ENCODE measurements around the gene MAPKBP1. TPM values are rescaled to one million over a fixed set of nuclear protein-coding genes. Genes with fewer than 3 reads are reported as not detected.

MAPKBP1 gene
- total RNA-seq, 1 experiment from 2014 or later: 13.7 TPM

- Mint-ChIP-seq H3K27me3 (ENCODE audit: low read depth) (peaks cover 3% of the 10 kb centered on the region), H3K9me3 (no peaks in the 10 kb centered on the region), H3K4me1 (peaks cover 8 to 16% of the 10 kb centered on the region in 2 experiments), H3K27ac (no peak overlapping the region), H3K36me3 (ENCODE audit: insufficient read depth in 1 of 3, low read depth in 3 of 3) (no peaks in the 10 kb centered on the region; a peak in 1 of 7 replicates), H3K4me3 (no peak overlapping the region)
- Histone ChIP-seq H3K27me3 (ENCODE audit: insufficient read depth, low read length) (no peaks in the 10 kb centered on the region), H3K9me3 (ENCODE audit: control insufficient read depth, low read depth, low read length) (no peaks in the 10 kb centered on the region), H3K27ac (ENCODE audit: insufficient read length, low read depth, low read length) (no peak overlapping the region), H2BK12ac (ENCODE audit: insufficient read length, low read depth, low read length) (no peak overlapping the region), H2BK120ac (ENCODE audit: low read depth, low read length, poor library complexity, severe bottlenecking) (no peak overlapping the region), H4K5ac (ENCODE audit: insufficient read length, low read depth, low read length) (no peak overlapping the region), H3K79me2 (ENCODE audit: insufficient read depth, low read length) (no peaks in the 10 kb centered on the region), H3K4ac (ENCODE audit: low read depth, low read length) (no peak overlapping the region), H4K91ac (ENCODE audit: insufficient read length, low read depth, low read length) (no peak overlapping the region), H3K23me2 (ENCODE audit: insufficient read length, low read depth, low read length, poor library complexity, severe bottlenecking) (peaks cover 3% of the 10 kb centered on the region), H2BK20ac (ENCODE audit: low read depth, low read length, poor library complexity, severe bottlenecking) (no peak overlapping the region), H3K79me1 (ENCODE audit: insufficient read depth, low read depth, low read length, poor library complexity, severe bottlenecking) (no peaks in the 10 kb centered on the region), H2AK5ac (ENCODE audit: insufficient read length, low read length) (no peak overlapping the region), H3K56ac (ENCODE audit: insufficient read length, low read depth, low read length) (no peak overlapping the region), H3T11ph (ENCODE audit: low read length) (no peak overlapping the region), H3K4me2 (ENCODE audit: insufficient read depth, insufficient read length, low read length) (no peak overlapping the region), H3K4me1 (ENCODE audit: insufficient read depth, low read length) (no peaks in the 10 kb centered on the region), H4K8ac (replicated peaks; ENCODE audit: insufficient read length, low read depth, low read length) (no peak overlapping the region), H4K20me1 (ENCODE audit: control insufficient read depth, insufficient read depth, insufficient read length) (no peaks in the 10 kb centered on the region), H2BK5ac (ENCODE audit: insufficient read length, low read length) (no peak overlapping the region), H3K18ac (ENCODE audit: insufficient read length, low read depth, low read length) (no peak overlapping the region), H3K14ac (ENCODE audit: insufficient read depth, low read length) (no peak overlapping the region), H2AFZ (ENCODE audit: low read length) (no peak overlapping the region), H3K9ac (ENCODE audit: extremely low read depth, insufficient read length, low read length) (no peak overlapping the region), H3K23ac (ENCODE audit: insufficient read length, low read depth, low read length) (no peak overlapping the region), H2BK15ac (ENCODE audit: low read depth, low read length) (no peak overlapping the region)
- no peak for TF ChIP-seq CTCF (conservative IDR thresholded peaks at IDR 0.05)
- WGBS (ENCODE audit: extremely low coverage, insufficient read length, low lambda C conversion rate): no CpG with 5 or more reads among the region's 10 CpGs
- DNase-seq: no peak
Measured at GRCh38 chr15:41853831-41854230, 79.5 kb downstream of the MAPKBP1 start.
